ENCODE measurements around the gene KCND2. TPM values are rescaled to one million over a fixed set of nuclear protein-coding genes. Genes with fewer than 3 reads are reported as not detected.

The KCND2 gene
- total and polyA plus RNA-seq, 2 donors: 0.11 to 0.19 TPM

DNA sequence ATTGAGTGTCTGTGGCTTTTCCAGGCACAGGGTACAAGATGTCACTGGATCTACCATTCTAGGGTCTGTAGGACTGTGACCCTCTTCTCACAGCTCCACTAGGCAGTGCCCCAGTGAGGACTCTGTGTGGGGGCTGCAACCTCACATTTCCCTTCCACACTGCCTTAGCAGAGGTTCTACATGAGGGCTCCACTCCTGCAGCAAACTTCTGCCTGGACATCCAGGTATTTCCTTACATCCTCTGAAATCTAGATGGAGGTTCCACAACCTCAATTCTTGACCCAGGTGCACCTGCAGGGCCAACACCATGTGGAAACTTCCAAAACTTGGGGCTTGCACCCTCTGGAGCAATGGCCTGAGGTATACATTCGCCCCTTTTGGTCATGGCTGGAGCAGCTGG lies 183.7 kb downstream of the KCND2 start:
- Histone ChIP-seq H3K9me3 (ENCODE audit: control insufficient read depth in 2 of 2, insufficient read depth in 1 of 2, low read length in 1 of 2) (peaks cover 0 to 17% of the 10 kb centered on the region in 2 donors), H3K36me3 (ENCODE audit: control insufficient read depth in 2 of 2, insufficient read depth in 2 of 2, low read length in 1 of 2) (no peaks in the 10 kb centered on the region), H3K4me1 (ENCODE audit: control insufficient read depth in 2 of 2, insufficient read depth in 2 of 2, low read length in 2 of 2) (no peaks in the 10 kb centered on the region), H3K4me3 (ENCODE audit: low read length in 2 of 2) (no peak overlapping the region), H3K27me3 (ENCODE audit: control insufficient read depth in 2 of 2, insufficient read depth in 1 of 2, low read length in 1 of 2) (no peaks in the 10 kb centered on the region), H3K27ac (ENCODE audit: low read depth in 1 of 2, low read length in 1 of 2) (no peak overlapping the region)
- no peak for DNase-seq (ENCODE audit: low read depth in 6 of 9, low spot score in 9 of 9)
- 75% methylated on average over 1 of the region's 1 CpG for WGBS

DNA sequence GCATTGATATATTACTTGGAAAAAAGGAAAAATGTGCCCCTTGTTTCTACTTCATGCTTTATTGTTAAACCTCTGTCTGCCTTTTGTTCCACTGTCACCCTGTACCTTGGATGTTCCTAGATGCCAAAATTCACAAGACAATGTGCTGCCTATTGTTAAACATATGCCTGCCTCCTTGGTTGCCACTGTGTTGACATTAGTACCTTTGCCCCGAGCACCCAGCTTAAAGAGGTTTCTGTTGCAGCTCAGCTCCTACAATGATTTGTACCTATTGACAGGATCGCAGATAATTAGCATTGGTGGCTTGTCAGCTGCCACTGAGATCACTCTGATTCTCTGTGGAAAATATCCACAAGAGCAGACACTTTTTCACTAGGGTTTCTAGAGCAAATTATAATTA lies 188.0 kb downstream of the KCND2 start:
- H3K36me3 ChIP-seq (ENCODE audit: control insufficient read depth in 2 of 2, insufficient read depth in 2 of 2, low read length in 1 of 2): no peaks in the 10 kb centered on the region
- no peaks in the 10 kb centered on the region for H3K27me3 ChIP-seq (ENCODE audit: control insufficient read depth in 2 of 2, insufficient read depth in 1 of 2, low read length in 1 of 2)
- no peak overlapping the region for H3K27ac ChIP-seq (ENCODE audit: low read depth in 1 of 2, low read length in 1 of 2)
- 48% methylated on average over 2 of the region's 2 CpGs for WGBS
- peaks cover 0 to 6% of the 10 kb centered on the region in 2 donors for H3K9me3 ChIP-seq (ENCODE audit: control insufficient read depth in 2 of 2, insufficient read depth in 1 of 2, low read length in 1 of 2)
- H3K4me1 ChIP-seq (ENCODE audit: control insufficient read depth in 2 of 2, insufficient read depth in 2 of 2, low read length in 2 of 2): no peaks in the 10 kb centered on the region
- H3K4me3 ChIP-seq (ENCODE audit: low read length in 2 of 2): no peak overlapping the region
- DNase-seq (ENCODE audit: low read depth in 6 of 9, low spot score in 9 of 9): no peak

DNA sequence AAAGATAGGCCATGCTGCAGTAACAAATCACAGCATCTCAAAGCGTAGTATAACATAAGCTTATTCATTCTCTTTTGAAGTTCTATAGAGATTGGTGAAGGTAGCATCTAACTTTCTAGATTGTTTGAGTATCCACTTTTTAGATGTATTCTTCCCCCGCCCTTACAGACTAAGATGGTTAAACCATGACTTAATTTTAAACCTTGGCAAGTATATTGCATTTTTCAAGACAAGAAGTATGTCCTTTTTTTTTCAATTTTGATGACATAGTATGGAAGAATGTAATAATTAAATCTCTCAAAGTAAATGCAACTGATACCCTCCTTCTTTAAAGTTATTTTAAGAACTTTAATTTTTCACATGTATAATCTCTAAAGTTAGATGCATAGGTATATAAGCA lies 190.0 kb downstream of the KCND2 start:
- 88% methylated on average over 2 of the region's 2 CpGs for WGBS
- no peaks in the 10 kb centered on the region for H3K27me3 ChIP-seq (ENCODE audit: control insufficient read depth in 2 of 2, insufficient read depth in 1 of 2, low read length in 1 of 2)
- no peaks in the 10 kb centered on the region for H3K4me1 ChIP-seq (ENCODE audit: control insufficient read depth in 2 of 2, insufficient read depth in 2 of 2, low read length in 2 of 2)
- H3K36me3 ChIP-seq (ENCODE audit: control insufficient read depth in 2 of 2, insufficient read depth in 2 of 2, low read length in 1 of 2): no peaks in the 10 kb centered on the region
- no peak overlapping the region for H3K27ac ChIP-seq (ENCODE audit: low read depth in 1 of 2, low read length in 1 of 2)
- no peaks in the 10 kb centered on the region for H3K9me3 ChIP-seq (ENCODE audit: control insufficient read depth in 2 of 2, insufficient read depth in 1 of 2, low read length in 1 of 2)
- DNase-seq (ENCODE audit: low read depth in 6 of 9, low spot score in 9 of 9): no peak
- H3K4me3 ChIP-seq (ENCODE audit: low read length in 2 of 2): no peak overlapping the region

- 94% methylated on average over 4 of the region's 4 CpGs for WGBS
- no peak for DNase-seq (ENCODE audit: low read depth in 6 of 9, low spot score in 9 of 9)
- no peaks in the 10 kb centered on the region for H3K27me3 ChIP-seq (ENCODE audit: control insufficient read depth in 2 of 2, insufficient read depth in 1 of 2, low read length in 1 of 2)
Observed at GRCh38 chr7:120464104-120464503, 191.1 kb downstream of the KCND2 start.

DNA sequence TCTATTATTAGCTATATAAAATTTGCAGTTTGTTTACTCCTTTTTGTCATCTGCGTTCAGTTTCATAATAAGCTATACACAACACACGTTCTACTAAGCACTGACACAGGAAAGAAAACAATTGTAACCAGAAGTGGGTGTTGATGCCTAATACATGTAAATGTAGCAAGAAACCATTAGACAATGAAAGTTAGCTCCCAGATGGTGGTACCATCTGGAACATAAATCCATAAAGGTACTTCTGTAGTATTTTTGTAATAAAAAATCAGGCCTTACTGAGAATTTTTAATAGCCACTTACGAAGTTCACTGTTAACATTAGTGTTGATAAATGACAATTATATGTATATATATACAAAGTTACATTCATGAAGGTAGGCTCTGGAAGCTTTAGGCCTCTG lies 194.7 kb downstream of the KCND2 start:
- 94% methylated on average over 3 of the region's 3 CpGs for WGBS
- no peaks in the 10 kb centered on the region for H3K36me3 ChIP-seq (ENCODE audit: control insufficient read depth in 2 of 2, insufficient read depth in 2 of 2, low read length in 1 of 2)
- DNase-seq (ENCODE audit: low read depth in 6 of 9, low spot score in 9 of 9): no peak
- no peak overlapping the region for H3K27ac ChIP-seq (ENCODE audit: low read depth in 1 of 2, low read length in 1 of 2)
- no peaks in the 10 kb centered on the region for H3K4me1 ChIP-seq (ENCODE audit: control insufficient read depth in 2 of 2, insufficient read depth in 2 of 2, low read length in 2 of 2)
- no peaks in the 10 kb centered on the region for H3K27me3 ChIP-seq (ENCODE audit: control insufficient read depth in 2 of 2, insufficient read depth in 1 of 2, low read length in 1 of 2)
- no peak overlapping the region for H3K4me3 ChIP-seq (ENCODE audit: low read length in 2 of 2)
- H3K9me3 ChIP-seq (ENCODE audit: control insufficient read depth in 2 of 2, insufficient read depth in 1 of 2, low read length in 1 of 2): no peaks in the 10 kb centered on the region

More at GRCh38 chr7:120464104-120464503, 191.1 kb downstream of the KCND2 start:
- no peaks in the 10 kb centered on the region for H3K9me3 ChIP-seq (ENCODE audit: control insufficient read depth in 2 of 2, insufficient read depth in 1 of 2, low read length in 1 of 2)
- H3K4me3 ChIP-seq (ENCODE audit: low read length in 2 of 2): no peak overlapping the region
- H3K27ac ChIP-seq (ENCODE audit: low read depth in 1 of 2, low read length in 1 of 2): no peak overlapping the region
- no peaks in the 10 kb centered on the region for H3K4me1 ChIP-seq (ENCODE audit: control insufficient read depth in 2 of 2, insufficient read depth in 2 of 2, low read length in 2 of 2)
- H3K36me3 ChIP-seq (ENCODE audit: control insufficient read depth in 2 of 2, insufficient read depth in 2 of 2, low read length in 1 of 2): no peaks in the 10 kb centered on the region

GRCh38 chr7:120468611-120469010 lies 195.6 kb downstream of the KCND2 start:
- H3K4me3 ChIP-seq (ENCODE audit: low read length in 2 of 2): no peak overlapping the region
- no peaks in the 10 kb centered on the region for H3K9me3 ChIP-seq (ENCODE audit: control insufficient read depth in 2 of 2, insufficient read depth in 1 of 2, low read length in 1 of 2)
- no peaks in the 10 kb centered on the region for H3K4me1 ChIP-seq (ENCODE audit: control insufficient read depth in 2 of 2, insufficient read depth in 2 of 2, low read length in 2 of 2)
- 80% methylated on average over 3 of the region's 3 CpGs for WGBS
- no peaks in the 10 kb centered on the region for H3K36me3 ChIP-seq (ENCODE audit: control insufficient read depth in 2 of 2, insufficient read depth in 2 of 2, low read length in 1 of 2)
- H3K27me3 ChIP-seq (ENCODE audit: control insufficient read depth in 2 of 2, insufficient read depth in 1 of 2, low read length in 1 of 2): no peaks in the 10 kb centered on the region
- no peak overlapping the region for H3K27ac ChIP-seq (ENCODE audit: low read depth in 1 of 2, low read length in 1 of 2)
- DNase-seq (ENCODE audit: low read depth in 6 of 9, low spot score in 9 of 9): no peak

GRCh38 chr7:120472892-120473291 lies 199.9 kb downstream of the KCND2 start:
- 97% methylated on average over 3 of the region's 3 CpGs for WGBS
- no peak overlapping the region for H3K27ac ChIP-seq (ENCODE audit: low read depth in 1 of 2, low read length in 1 of 2)
- H3K4me3 ChIP-seq (ENCODE audit: low read length in 2 of 2): no peak overlapping the region
- no peak for DNase-seq (ENCODE audit: low read depth in 6 of 9, low spot score in 9 of 9)
- H3K27me3 ChIP-seq (ENCODE audit: control insufficient read depth in 2 of 2, insufficient read depth in 1 of 2, low read length in 1 of 2): no peaks in the 10 kb centered on the region
- H3K9me3 ChIP-seq (ENCODE audit: control insufficient read depth in 2 of 2, insufficient read depth in 1 of 2, low read length in 1 of 2): no peaks in the 10 kb centered on the region
- H3K4me1 ChIP-seq (ENCODE audit: control insufficient read depth in 2 of 2, insufficient read depth in 2 of 2, low read length in 2 of 2): no peaks in the 10 kb centered on the region
- H3K36me3 ChIP-seq (ENCODE audit: control insufficient read depth in 2 of 2, insufficient read depth in 2 of 2, low read length in 1 of 2): no peaks in the 10 kb centered on the region

DNA sequence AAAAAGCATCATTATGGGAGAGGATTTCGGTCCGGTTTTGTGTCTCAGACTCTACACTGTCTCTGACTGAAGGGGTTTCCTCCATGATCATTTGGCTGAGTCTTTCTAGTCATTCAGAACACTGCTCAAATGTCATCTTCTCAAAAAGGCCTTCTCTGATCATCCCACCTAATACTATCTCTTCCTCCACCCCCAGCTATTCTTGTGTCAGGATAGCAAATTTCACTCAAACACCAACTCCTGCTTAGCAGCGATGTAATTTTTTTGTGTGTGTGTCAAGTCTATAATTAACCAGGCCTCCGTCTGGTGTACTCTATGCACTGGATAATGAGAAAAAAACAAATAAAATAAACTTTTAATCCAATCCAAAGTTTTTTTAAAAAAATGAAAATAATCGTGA lies 200.4 kb downstream of the KCND2 start:
- Histone ChIP-seq H3K4me3 (ENCODE audit: low read length in 2 of 2) (no peak overlapping the region), H3K27me3 (ENCODE audit: control insufficient read depth in 2 of 2, insufficient read depth in 1 of 2, low read length in 1 of 2) (no peaks in the 10 kb centered on the region), H3K9me3 (ENCODE audit: control insufficient read depth in 2 of 2, insufficient read depth in 1 of 2, low read length in 1 of 2) (no peaks in the 10 kb centered on the region), H3K4me1 (ENCODE audit: control insufficient read depth in 2 of 2, insufficient read depth in 2 of 2, low read length in 2 of 2) (no peaks in the 10 kb centered on the region), H3K36me3 (ENCODE audit: control insufficient read depth in 2 of 2, insufficient read depth in 2 of 2, low read length in 1 of 2) (no peaks in the 10 kb centered on the region), H3K27ac (ENCODE audit: low read depth in 1 of 2, low read length in 1 of 2) (no peak overlapping the region)
- WGBS: 92% methylated on average over 5 of the region's 5 CpGs
- no peak for DNase-seq (ENCODE audit: low read depth in 6 of 9, low spot score in 9 of 9)

GRCh38 chr7:120475994-120476393 lies 203.0 kb downstream of the KCND2 start:
- H3K4me1 ChIP-seq (ENCODE audit: control insufficient read depth in 2 of 2, insufficient read depth in 2 of 2, low read length in 2 of 2): no peaks in the 10 kb centered on the region
- no peak overlapping the region for H3K27ac ChIP-seq (ENCODE audit: low read depth in 1 of 2, low read length in 1 of 2)
- H3K27me3 ChIP-seq (ENCODE audit: control insufficient read depth in 2 of 2, insufficient read depth in 1 of 2, low read length in 1 of 2): no peaks in the 10 kb centered on the region
- no peak for DNase-seq (ENCODE audit: low read depth in 6 of 9, low spot score in 9 of 9)
- H3K36me3 ChIP-seq (ENCODE audit: control insufficient read depth in 2 of 2, insufficient read depth in 2 of 2, low read length in 1 of 2): no peaks in the 10 kb centered on the region
- no peak overlapping the region for H3K4me3 ChIP-seq (ENCODE audit: low read length in 2 of 2)
- no peaks in the 10 kb centered on the region for H3K9me3 ChIP-seq (ENCODE audit: control insufficient read depth in 2 of 2, insufficient read depth in 1 of 2, low read length in 1 of 2)

DNA sequence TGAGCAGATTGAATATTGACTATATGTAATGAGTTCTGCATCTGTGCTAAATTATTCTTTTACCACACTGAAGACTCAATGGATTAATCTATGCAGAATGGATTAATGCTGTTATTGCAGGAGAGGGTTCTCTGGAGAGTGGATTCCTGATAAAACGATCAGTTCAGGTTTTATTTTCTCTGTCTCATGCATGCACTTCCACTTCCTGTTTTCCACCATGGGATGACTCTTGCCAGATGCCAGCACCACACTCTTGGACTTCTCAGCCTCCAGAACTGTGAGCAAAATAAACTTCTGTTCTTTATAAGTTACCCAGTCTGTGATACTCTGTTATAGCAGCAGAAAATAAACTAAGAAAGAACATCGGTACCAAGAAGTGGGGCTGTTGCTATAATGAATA lies 207.5 kb downstream of the KCND2 start:
- Histone ChIP-seq H3K9me3 (ENCODE audit: control insufficient read depth in 2 of 2, insufficient read depth in 1 of 2, low read length in 1 of 2) (no peaks in the 10 kb centered on the region), H3K4me1 (ENCODE audit: control insufficient read depth in 2 of 2, insufficient read depth in 2 of 2, low read length in 2 of 2) (no peaks in the 10 kb centered on the region), H3K36me3 (ENCODE audit: control insufficient read depth in 2 of 2, insufficient read depth in 2 of 2, low read length in 1 of 2) (no peaks in the 10 kb centered on the region), H3K27me3 (ENCODE audit: control insufficient read depth in 2 of 2, insufficient read depth in 1 of 2, low read length in 1 of 2) (no peaks in the 10 kb centered on the region), H3K4me3 (ENCODE audit: low read length in 2 of 2) (no peak overlapping the region), H3K27ac (ENCODE audit: low read depth in 1 of 2, low read length in 1 of 2) (no peak overlapping the region)
- 94% methylated on average over 2 of the region's 2 CpGs for WGBS
- DNase-seq (ENCODE audit: low read depth in 6 of 9, low spot score in 9 of 9): no peak
